Astrocyte of the hippocampus (primary cell): ENCODE measurements around the gene HOXC13.

Source experiments
- DNase-seq: peaks from one replicate; pipeline ENCODE4 v3.0.0; 2011; ENCODE audit warnings: low read depth, low spot score

HOXC13 gene

DNA sequence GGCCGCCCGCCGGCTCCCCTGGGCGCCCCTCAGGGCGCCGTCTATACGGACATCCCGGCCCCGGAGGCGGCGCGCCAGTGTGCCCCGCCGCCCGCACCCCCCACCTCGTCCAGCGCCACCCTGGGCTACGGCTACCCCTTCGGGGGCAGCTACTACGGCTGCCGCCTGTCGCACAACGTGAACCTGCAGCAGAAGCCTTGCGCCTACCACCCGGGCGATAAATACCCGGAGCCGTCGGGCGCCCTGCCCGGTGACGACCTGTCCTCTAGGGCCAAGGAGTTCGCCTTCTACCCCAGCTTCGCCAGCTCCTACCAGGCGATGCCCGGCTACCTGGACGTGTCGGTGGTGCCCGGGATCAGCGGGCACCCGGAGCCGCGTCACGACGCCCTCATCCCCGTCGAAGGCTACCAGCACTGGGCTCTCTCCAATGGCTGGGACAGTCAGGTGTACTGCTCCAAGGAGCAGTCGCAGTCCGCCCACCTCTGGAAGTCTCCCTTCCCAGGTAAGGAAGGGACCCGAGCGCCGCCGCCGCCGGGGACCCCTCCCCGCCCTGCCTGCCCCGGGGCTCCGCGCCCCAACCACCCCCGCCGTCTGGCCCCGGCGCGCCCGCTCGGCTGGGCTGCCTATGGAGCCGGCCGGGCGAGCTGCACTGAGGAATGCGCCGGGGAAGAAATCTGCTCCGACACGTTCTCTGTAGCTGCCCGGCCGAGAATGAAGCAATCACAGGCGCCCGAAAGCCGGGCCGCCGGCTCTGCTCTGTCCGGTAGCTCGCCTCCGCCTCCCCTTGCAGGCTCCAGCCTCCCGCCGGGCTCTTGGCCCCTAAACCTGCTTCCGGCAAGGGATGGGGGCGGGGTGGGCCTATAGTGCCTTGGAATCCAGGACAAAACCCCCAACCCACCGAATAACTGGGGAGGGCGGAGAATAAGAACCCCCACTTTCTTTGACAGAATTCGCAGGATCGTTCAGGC lies 794 bp downstream of the HOXC13 start:
- no peak for DNase-seq

GRCh38 chr12:53940443-53941014 lies 1.9 kb downstream of the HOXC13 start:
- no peak for DNase-seq

- DNase-seq, result no peak
Measured at GRCh38 chr12:53941187-53941586, 2.6 kb downstream of the HOXC13 start.

- DNase-seq, result no peak
Measured at GRCh38 chr12:53941750-53942149, 3.1 kb downstream of the HOXC13 start.

GRCh38 chr12:53942467-53942997 lies 3.9 kb downstream of the HOXC13 start:
- DNase-seq, result no peak

DNA sequence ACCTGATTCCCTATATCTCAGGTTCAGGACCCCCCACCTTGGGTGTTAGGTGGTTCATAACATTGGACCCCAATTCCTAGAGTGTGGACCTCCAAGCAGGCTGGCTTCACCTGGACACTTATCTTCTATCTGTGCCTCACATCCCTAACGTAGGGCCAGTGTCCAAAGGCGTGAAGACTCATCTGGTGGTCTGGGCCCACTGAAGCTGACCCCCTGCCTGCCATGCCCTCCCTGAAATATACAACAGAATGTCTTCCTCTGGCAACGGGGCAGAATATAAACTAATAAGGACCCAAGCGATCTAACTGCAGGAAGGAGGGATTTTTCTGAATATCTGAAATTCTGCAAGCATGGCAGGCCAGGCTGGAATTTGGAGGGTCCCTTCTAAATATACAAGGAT lies 5.6 kb downstream of the HOXC13 start:
- DNase-seq, result no peak

DNA sequence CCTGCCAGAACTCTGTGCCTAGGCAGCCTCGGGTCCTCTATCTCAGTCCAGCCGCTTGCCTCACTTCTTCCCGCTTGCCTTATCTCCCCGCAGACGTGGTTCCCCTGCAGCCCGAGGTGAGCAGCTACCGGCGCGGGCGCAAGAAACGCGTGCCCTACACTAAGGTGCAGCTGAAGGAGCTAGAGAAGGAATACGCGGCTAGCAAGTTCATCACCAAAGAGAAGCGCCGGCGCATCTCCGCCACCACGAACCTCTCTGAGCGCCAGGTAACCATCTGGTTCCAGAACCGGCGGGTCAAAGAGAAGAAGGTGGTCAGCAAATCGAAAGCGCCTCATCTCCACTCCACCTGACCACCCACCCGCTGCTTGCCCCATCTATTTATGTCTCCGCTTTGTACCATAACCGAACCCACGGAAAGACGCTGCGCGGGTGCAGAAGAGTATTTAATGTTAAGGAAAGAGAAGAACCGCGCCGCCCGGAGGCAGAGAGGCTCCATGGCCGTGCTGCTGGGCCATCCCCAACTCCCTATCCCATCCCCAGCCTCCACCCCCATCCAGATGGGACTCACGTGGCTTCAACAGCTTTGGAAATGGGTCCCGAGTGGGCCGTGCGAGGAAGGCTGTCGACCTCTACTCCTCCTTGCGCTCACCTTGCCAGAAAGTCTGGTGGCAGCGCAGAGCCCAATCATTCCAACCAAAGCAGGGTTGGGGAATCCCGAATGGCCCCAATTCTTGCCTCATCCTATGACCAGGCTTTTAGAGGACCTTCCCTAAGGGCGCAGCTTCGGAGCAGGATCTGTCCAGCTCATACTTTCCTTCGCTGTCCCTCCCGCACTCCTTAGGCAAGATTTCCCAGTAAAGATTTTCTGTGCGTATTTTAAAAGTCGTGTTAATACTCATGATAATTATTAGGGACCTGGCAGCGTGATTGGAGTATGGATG lies 6.5 kb downstream of the HOXC13 start:
- no peak for DNase-seq

DNA sequence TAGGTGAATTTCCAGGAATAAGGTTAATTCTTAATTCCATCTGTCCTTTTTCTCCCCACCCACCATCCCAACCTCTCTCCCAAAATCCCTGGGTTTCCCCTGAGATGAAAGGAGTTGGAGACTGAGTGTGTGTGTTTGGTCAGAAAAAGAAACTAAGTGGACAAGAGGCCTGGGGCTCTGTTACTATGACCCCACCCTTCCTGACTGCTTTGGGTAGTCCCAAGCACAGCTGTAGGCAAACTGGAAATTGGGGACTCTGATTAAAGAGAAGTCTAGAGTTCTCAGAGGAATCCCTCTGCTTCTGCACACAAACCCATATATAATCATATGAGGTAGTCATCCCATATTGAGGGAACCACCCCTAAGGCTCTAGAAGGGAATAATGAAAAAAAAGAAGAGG lies 9.1 kb downstream of the HOXC13 start:
- no peak for DNase-seq

DNA sequence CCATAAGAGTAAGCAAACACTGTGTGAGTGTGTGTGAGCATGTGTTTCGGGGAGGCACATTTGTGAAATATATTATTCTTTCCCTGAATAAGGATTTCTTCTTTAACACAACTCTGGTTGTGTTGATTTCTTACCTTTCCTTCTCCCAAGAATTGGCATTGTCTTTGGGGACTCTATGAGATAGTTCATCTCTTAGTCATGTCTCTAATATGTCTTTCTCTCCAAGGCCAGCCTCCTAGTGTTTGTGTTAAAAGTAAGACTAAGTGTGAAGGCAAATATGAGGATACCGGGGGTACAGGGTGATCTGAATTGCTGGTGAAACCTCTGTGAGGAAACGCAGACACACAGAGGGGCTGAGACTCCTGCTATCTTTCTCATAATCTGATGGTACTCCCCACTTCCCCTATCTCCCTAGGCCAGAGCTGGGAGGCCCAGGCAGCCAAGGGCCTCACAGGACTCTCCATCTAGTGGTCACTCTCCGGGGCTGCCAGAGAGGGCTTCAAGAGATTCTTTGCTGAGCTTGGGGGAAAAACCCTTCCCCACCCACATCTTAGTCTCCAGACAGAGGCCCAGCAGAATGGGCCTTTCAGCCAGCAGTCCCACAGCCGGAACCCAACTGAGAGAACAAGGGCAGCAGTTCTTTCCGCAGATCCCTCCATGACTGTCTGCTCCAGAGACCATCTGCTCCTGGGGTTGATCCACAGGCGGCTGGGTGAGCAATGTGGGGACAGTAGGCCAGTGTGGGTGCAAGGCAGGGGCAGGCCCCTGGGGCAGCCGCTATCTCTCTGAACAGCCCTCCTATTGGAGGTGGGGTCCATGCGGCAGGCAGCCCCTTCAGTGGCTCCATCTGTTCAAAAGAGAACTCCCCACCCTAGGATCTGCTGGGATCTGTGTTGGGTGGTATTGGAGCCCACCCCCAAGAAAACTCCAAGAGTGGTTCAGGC lies 10.3 kb downstream of the HOXC13 start:
- DNase-seq, result no peak

- DNase-seq, result no peak
Measured at GRCh38 chr12:53949631-53950436, 11.2 kb downstream of the HOXC13 start.

DNA sequence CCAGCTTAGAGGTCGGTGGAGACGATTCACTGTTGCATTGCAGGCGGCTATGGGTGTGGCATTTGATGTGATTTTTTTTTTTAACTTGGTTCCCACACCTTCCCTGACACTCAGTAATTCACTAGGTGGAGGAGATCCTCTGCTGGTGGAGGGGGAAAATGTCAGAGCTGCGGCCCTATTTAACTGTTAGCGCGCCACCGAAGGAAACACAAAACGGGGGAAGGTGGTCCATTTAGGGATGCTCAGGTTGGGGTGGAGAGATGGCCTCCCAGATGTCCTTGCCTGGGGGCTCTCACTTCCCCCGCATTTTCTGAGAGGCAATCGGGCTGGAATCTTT lies 11.8 kb downstream of the HOXC13 start:
- DNase-seq, result no peak

- no peak for DNase-seq
Measured at GRCh38 chr12:53950789-53951576, 12.4 kb downstream of the HOXC13 start.

DNA sequence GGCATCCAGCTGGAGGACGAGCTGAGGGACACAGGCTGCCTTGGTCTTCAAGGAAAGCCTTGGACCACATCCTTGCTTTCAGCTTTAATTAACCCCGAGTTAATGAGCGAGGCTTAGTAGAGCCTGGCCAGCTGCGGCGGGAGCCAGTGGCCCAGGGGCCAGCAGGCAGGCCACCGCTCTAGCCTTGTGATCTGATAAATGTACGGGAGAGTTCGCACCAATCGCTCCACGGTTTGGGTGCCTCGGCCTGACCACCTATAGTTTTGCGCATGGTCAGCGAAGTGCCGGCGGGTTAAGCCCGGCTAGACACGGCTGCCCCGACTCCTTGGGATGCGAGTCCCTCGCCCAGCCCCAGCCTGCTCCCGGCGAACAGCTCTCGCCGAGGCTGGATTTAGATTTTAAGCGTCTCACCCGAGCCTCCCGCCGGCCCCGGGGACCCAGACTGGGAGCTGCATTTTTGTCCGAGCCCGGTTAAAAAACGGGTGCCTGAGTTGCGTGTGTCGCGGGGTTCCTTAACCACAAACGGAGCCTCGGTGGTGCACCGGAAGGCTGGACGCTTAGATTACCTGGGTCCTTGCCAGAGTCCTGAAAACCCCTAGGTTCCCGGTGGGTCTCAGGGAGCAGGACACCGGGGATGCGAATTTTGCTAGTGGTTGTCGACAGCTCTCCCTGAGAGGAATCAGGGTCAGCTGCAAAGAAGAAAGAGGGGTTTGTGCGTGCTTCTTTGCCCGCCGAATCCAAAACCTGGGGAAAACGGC lies 13.1 kb downstream of the HOXC13 start:
- no peak for DNase-seq

GRCh38 chr12:53952335-53952694 lies 13.7 kb downstream of the HOXC13 start:
- no peak for DNase-seq

DNA sequence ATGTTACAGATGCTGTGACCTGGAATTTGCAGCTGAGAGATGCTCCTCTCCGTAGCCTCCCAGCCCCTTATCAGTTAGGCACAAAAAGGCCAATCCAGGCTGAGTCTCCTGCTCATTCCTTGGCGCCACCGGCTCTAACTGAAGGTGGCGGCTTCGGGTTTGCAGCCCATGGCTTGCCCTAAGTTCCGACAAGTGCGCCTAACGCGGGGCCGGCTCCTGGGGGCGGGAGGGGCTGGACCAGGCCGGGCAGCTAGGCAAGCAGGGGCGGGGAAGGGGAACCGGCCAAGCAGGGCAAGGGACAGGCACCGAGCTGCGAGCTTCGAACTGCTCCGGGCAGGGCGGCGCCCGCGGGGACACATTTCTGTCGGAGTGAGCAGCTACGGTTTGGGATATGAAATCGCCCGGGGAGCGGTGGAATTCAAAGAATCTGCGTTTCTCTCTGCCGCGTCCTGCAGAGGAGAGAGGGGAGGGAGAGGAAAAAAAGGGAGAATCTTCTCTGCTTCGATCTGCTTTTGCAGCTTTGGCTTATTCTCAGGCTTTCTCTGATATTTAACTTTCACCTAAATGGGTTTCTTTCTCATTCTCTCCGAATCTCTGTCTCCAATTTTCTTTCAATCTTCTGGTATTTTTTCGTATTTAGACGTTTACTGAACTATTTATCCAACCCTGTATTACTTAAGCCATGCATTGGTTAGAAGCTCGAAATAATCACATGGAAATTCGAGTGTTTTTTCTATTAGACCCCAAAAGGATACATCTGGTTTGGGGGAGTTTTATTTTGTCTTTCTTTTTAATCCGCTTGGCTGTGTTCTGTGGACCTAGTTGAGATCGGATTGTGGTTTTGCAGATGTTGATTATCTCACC lies 14.5 kb downstream of the HOXC13 start:
- no peak for DNase-seq

DNA sequence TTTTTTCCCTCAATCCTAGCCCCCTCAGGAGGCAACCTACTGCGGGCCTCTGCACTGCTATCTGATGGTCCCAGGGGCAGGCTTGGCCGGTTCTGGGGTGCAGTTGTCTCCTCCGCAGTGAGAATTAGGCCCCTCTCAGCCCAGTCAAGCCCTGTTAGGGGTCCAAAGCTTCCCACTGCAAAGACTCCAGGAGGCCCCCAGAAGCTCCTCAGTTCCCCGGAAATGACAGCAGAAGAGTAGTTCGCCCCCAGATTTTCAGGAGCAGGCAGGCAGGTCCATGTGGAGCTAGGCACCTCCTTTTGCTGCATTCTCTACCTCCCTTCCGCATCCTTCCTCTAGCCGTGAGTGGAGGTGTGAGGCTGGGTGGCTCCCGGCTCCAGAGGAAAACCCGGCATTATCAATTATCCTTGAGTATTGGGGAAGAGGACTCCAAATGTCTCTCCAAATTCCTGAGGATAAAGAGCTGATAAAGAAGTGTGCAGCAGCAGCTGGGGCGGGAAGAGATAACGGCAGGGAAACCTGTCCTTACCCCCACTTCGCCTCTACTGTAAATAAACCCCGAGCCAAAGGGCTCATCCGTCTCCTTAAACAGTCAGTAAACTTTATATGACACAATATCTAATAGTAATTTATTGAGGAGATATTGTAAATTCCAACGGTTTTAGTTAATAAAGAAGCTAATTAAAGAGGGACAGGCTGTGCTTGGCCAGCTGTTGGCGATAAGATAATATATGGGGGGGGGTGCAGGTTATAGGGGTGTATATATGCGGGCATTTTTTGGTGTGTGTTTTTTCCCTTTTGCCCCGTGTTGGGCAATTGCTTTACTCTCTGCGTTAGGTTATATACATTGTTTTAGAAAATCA lies 15.4 kb downstream of the HOXC13 start:
- no peak for DNase-seq

GRCh38 chr12:53954694-53955035 lies 16.0 kb downstream of the HOXC13 start, which contains the start of gene HOXC12:
HOXC12 (plus strand) TSS chr12:53954903; CDS start chr12:53954930, 27 bp downstream.
- no peak for DNase-seq
